HG02885 (cell line): ENCODE measurements around the gene PLK4.

Source experiments
- ATAC-seq: cut with Tn5 transposase; IDR thresholded peaks from one replicate; pipeline ENCODE4 v1.9.1; 2021; ENCODE audit warnings: mild to moderate bottlenecking; ENCODE audit not compliant: unreplicated experiment, poor library complexity

PLK4 gene

GRCh38 chr4:127880763-127881562 is at the start of gene PLK4:
PLK4 (plus strand) TSS chr4:127880893; CDS start chr4:127881135, 242 bp downstream.
- peak; percentile 93 for ATAC-seq

GRCh38 chr4:127832585-127832984 is 48.1 kb upstream of the PLK4 start:
- ATAC-seq, result peak; percentile 71

GRCh38 chr4:127843704-127844600 is 36.7 kb upstream of the PLK4 start:
- no peak for ATAC-seq

- ATAC-seq, result no peak
These were observed 36.0 kb upstream of the PLK4 start for GRCh38 chr4:127844601-127845116.

- no peak for ATAC-seq
These were observed 34.6 kb upstream of the PLK4 start for GRCh38 chr4:127846061-127846460.

GRCh38 chr4:127846765-127847164 is 33.9 kb upstream of the PLK4 start:
- ATAC-seq, result no peak

GRCh38 chr4:127849505-127850234 is 31.0 kb upstream of the PLK4 start:
- no peak for ATAC-seq

- ATAC-seq, result no peak
These were observed 28.0 kb upstream of the PLK4 start for GRCh38 chr4:127852661-127853060.

- peak; percentile 27 for ATAC-seq
These were observed 24.4 kb upstream of the PLK4 start for GRCh38 chr4:127856196-127856812.

- peak; percentile 90 for ATAC-seq
These were observed 23.8 kb upstream of the PLK4 start for GRCh38 chr4:127856813-127857447.

GRCh38 chr4:127857641-127858040 is 23.1 kb upstream of the PLK4 start:
- no peak for ATAC-seq

- ATAC-seq, result no peak
These were observed 12.5 kb upstream of the PLK4 start for GRCh38 chr4:127868196-127868595.

- no peak for ATAC-seq
These were observed 10.4 kb upstream of the PLK4 start for GRCh38 chr4:127870281-127870680.

- no peak for ATAC-seq
These were observed 10.0 kb upstream of the PLK4 start for GRCh38 chr4:127870688-127871087.

- ATAC-seq, result no peak
These were observed 4.9 kb upstream of the PLK4 start for GRCh38 chr4:127875791-127876190.

- ATAC-seq, result peak; percentile 43
These were observed 821 bp downstream of the PLK4 start for GRCh38 chr4:127881563-127881864.

GRCh38 chr4:127888559-127888958 is 7.9 kb downstream of the PLK4 start:
- ATAC-seq, result no peak

- no peak for ATAC-seq
These were observed 9.2 kb downstream of the PLK4 start for GRCh38 chr4:127889903-127890302.

GRCh38 chr4:127896069-127896468 is 15.4 kb downstream of the PLK4 start:
- ATAC-seq, result no peak

GRCh38 chr4:127896528-127896927 is 15.8 kb downstream of the PLK4 start:
- ATAC-seq, result no peak
